ENCODE measurements around the gene GOLGB1. TPM values are rescaled to one million over a fixed set of nuclear protein-coding genes. Genes with fewer than 3 reads are reported as not detected.

The GOLGB1 gene
- total RNA-seq, 1 donor from 2014 or later = 76.6 TPM

GRCh38 chr3:121705541-121705940, 44.0 kb downstream of the GOLGB1 start:
- FAIRE-seq = no peak
- Histone ChIP-seq H4K20me1 (ENCODE audit: insufficient read depth, low read length) (no peaks in the 10 kb centered on the region), H3K4me3 (ENCODE audit: insufficient read depth, low read depth, low read length) (no peak overlapping the region), H3K36me3 (ENCODE audit: insufficient read depth, low read length) (peaks cover 7% of the 10 kb centered on the region), H3K27ac (ENCODE audit: low read depth, low read length) (no peak overlapping the region), H3K4me2 (ENCODE audit: low read length) (no peak overlapping the region), H3K9ac (ENCODE audit: low read length) (no peak overlapping the region), H3K79me2 (ENCODE audit: insufficient read depth, low read length) (peaks cover 11% of the 10 kb centered on the region), H3K4me1 (ENCODE audit: insufficient read depth, low read length) (no peaks in the 10 kb centered on the region), H3K27me3 (ENCODE audit: insufficient read depth, low read length) (no peaks in the 10 kb centered on the region), H2AFZ (ENCODE audit: low read depth, low read length) (no peak overlapping the region), H3K9me3 (ENCODE audit: insufficient read depth, low read depth, low read length) (no peaks in the 10 kb centered on the region)
- TF ChIP-seq EZH2 (IDR thresholded peaks at IDR 0.05; ENCODE audit: insufficient read depth, low read length) (no peak), CTCF (IDR thresholded peaks at IDR 0.05; ENCODE audit: insufficient read depth, low read depth, low read length) (no peak)
- Mint-ChIP-seq H3K36me3 (ENCODE audit: low read depth, unreplicated experiment) (peaks cover 18% of the 10 kb centered on the region), H3K9me3 (ENCODE audit: unreplicated experiment) (peaks cover 3% of the 10 kb centered on the region), H3K4me1 (ENCODE audit: low read depth, unreplicated experiment) (peaks cover 3% of the 10 kb centered on the region), H3K4me3 (ENCODE audit: unreplicated experiment) (no peak overlapping the region), H3K27ac (ENCODE audit: unreplicated experiment) (no peak overlapping the region), H3K27me3 (ENCODE audit: low read depth, unreplicated experiment) (no peaks in the 10 kb centered on the region)
- DNase-seq (ENCODE audit: low read depth) = no peak

GRCh38 chr3:121703973-121704372, 45.6 kb downstream of the GOLGB1 start:
- Histone ChIP-seq H3K4me2 (ENCODE audit: low read length) (no peak overlapping the region), H3K79me2 (ENCODE audit: insufficient read depth, low read length) (peaks cover 8% of the 10 kb centered on the region), H3K9me3 (ENCODE audit: insufficient read depth, low read depth, low read length) (no peaks in the 10 kb centered on the region), H3K27ac (ENCODE audit: low read depth, low read length) (no peak overlapping the region), H3K4me3 (ENCODE audit: insufficient read depth, low read depth, low read length) (no peak overlapping the region), H3K4me1 (ENCODE audit: insufficient read depth, low read length) (no peaks in the 10 kb centered on the region), H2AFZ (ENCODE audit: low read depth, low read length) (no peak overlapping the region), H3K9ac (ENCODE audit: low read length) (no peak overlapping the region), H4K20me1 (ENCODE audit: insufficient read depth, low read length) (no peaks in the 10 kb centered on the region), H3K27me3 (ENCODE audit: insufficient read depth, low read length) (no peaks in the 10 kb centered on the region), H3K36me3 (ENCODE audit: insufficient read depth, low read length) (peaks cover 7% of the 10 kb centered on the region)
- FAIRE-seq = no peak
- DNase-seq (ENCODE audit: low read depth) = no peak
- TF ChIP-seq EZH2 (IDR thresholded peaks at IDR 0.05; ENCODE audit: insufficient read depth, low read length) (no peak), CTCF (IDR thresholded peaks at IDR 0.05; ENCODE audit: insufficient read depth, low read depth, low read length) (no peak)
- peaks cover 3% of the 10 kb centered on the region for H3K4me1 Mint-ChIP-seq (ENCODE audit: low read depth, unreplicated experiment)
- H3K27ac Mint-ChIP-seq (ENCODE audit: unreplicated experiment) = no peak overlapping the region
- peaks cover 3% of the 10 kb centered on the region for H3K9me3 Mint-ChIP-seq (ENCODE audit: unreplicated experiment)
- peaks cover 20% of the 10 kb centered on the region for H3K36me3 Mint-ChIP-seq (ENCODE audit: low read depth, unreplicated experiment)
- no peak overlapping the region for H3K4me3 Mint-ChIP-seq (ENCODE audit: unreplicated experiment)
- H3K27me3 Mint-ChIP-seq (ENCODE audit: low read depth, unreplicated experiment) = no peaks in the 10 kb centered on the region

GRCh38 chr3:121698901-121699300, 50.6 kb downstream of the GOLGB1 start:
- no peak overlapping the region for H3K4me3 Mint-ChIP-seq (ENCODE audit: unreplicated experiment)
- H3K27me3 ChIP-seq (ENCODE audit: insufficient read depth, low read length) = no peaks in the 10 kb centered on the region
- DNase-seq (ENCODE audit: low read depth) = no peak

More at GRCh38 chr3:121698901-121699300, 50.6 kb downstream of the GOLGB1 start:
- H3K36me3 Mint-ChIP-seq (ENCODE audit: low read depth, unreplicated experiment) = peaks cover 22% of the 10 kb centered on the region
- no peak for FAIRE-seq
- no peaks in the 10 kb centered on the region for H3K9me3 Mint-ChIP-seq (ENCODE audit: unreplicated experiment)
- Histone ChIP-seq H3K9me3 (ENCODE audit: insufficient read depth, low read depth, low read length) (no peaks in the 10 kb centered on the region), H3K4me2 (ENCODE audit: low read length) (no peak overlapping the region), H3K79me2 (ENCODE audit: insufficient read depth, low read length) (no peaks in the 10 kb centered on the region), H2AFZ (ENCODE audit: low read depth, low read length) (no peak overlapping the region), H3K4me3 (ENCODE audit: insufficient read depth, low read depth, low read length) (no peak overlapping the region), H3K27ac (ENCODE audit: low read depth, low read length) (no peak overlapping the region), H3K9ac (ENCODE audit: low read length) (no peak overlapping the region), H3K4me1 (ENCODE audit: insufficient read depth, low read length) (no peaks in the 10 kb centered on the region), H4K20me1 (ENCODE audit: insufficient read depth, low read length) (no peaks in the 10 kb centered on the region), H3K36me3 (ENCODE audit: insufficient read depth, low read length) (peaks cover 28% of the 10 kb centered on the region)
- TF ChIP-seq CTCF (IDR thresholded peaks at IDR 0.05; ENCODE audit: insufficient read depth, low read depth, low read length) = no peak
- no peak for TF ChIP-seq EZH2 (IDR thresholded peaks at IDR 0.05; ENCODE audit: insufficient read depth, low read length)
- H3K27ac Mint-ChIP-seq (ENCODE audit: unreplicated experiment) = no peak overlapping the region
- peaks cover 3% of the 10 kb centered on the region for H3K4me1 Mint-ChIP-seq (ENCODE audit: low read depth, unreplicated experiment)
- no peaks in the 10 kb centered on the region for H3K27me3 Mint-ChIP-seq (ENCODE audit: low read depth, unreplicated experiment)

Measured in astrocyte (in vitro differentiated cells and primary cell).